HG02763 (cell line): Measurements from ENCODE around the gene OR13C8.

Experiments used
- ATAC-seq: cut with Tn5 transposase; IDR thresholded peaks from one replicate; pipeline ENCODE4 v1.9.1; 2021; ENCODE audit warnings: mild to moderate bottlenecking, moderate library complexity; ENCODE audit not compliant: unreplicated experiment

Gene OR13C8

DNA sequence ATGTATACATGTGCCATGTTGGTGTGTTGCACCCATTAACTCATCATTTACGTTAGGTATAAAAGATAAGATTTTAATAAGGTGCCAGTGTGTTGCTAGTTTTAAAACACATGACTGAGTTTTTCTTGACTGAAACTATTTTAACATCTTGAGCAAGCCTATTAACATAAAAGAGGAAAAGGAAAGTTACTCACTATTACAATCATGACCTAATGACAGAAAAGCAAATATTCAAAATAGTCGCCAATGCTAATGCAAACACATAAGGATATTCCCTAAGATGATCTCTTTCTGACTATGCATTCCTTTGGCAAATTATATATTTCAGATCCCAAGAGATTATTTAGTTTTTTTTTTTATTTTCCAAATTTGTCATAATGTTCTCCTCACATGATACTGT lies 42.2 kb downstream of the OR13C8 start:
- ATAC-seq, result no peak

DNA sequence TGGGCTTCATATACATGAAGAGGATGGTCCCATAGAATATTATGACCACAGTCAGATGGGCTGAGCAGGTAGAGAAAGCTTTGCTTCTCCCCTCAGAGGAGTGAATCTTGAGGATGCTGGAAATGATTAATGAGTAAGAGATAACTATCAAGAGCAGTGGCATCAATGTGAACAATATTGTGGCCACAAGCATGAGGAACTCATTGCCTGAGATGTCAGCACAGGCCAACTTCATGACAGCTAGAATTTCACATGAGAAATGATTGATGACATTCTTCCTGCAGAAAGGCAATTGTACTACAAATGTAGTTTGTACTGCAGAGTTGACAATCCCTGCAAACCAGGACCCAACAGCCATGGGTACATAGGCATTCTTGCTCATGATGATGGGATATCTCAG lies 48.5 kb downstream of the OR13C8 start:
- no peak for ATAC-seq

DNA sequence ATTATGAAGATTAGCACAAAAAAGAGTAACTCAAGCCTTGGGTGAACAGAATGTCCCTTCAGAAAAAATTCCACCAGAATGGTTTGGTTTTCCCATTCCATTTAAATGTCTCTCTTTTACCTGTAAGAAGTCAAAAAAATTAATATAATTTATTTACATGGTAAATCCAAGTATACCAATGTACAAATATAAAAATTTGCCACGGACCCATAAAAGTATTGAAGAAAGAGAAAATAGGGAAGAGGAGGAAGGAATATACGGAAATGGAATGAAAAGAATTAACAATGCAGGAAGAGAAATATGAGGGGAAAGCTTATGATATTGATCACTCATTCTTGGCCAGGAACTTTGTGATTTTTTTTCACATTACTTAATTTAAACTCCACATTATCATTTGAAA lies 49.1 kb downstream of the OR13C8 start, which contains the start of gene OR13C9:
Gene OR13C9 (minus strand): TSS at position 101 of the 400 bp plus-strand sequence. CDS start 0 bp downstream, at position 101.
- ATAC-seq, result no peak
